ENCODE results near the gene TDP2.

Gene TDP2

GRCh38 chr6:24666641-24667377 lies at the start of gene TDP2, which contains the start of gene ACOT13:
TDP2 (minus strand) TSS chr6:24666899; CDS start chr6:24666862, 37 bp downstream.
ACOT13 (plus strand) TSS chr6:24667077; CDS start chr6:24667264, 187 bp downstream.
- DNase-seq: peak; percentile 97

GRCh38 chr6:24710519-24711303 lies 44.0 kb upstream of the TDP2 start:
- no peak for DNase-seq

- DNase-seq: no peak
Measured at GRCh38 chr6:24709014-24709711, 42.5 kb upstream of the TDP2 start.

GRCh38 chr6:24708612-24709011 lies 41.9 kb upstream of the TDP2 start:
- DNase-seq: no peak

- no peak for DNase-seq
Measured at GRCh38 chr6:24704468-24704867, 37.8 kb upstream of the TDP2 start.

GRCh38 chr6:24702720-24703282 lies 36.1 kb upstream of the TDP2 start:
- DNase-seq: no peak

- no peak for DNase-seq
Measured at GRCh38 chr6:24699521-24700359, 33.0 kb upstream of the TDP2 start.

- DNase-seq: no peak
Measured at GRCh38 chr6:24696097-24696496, 29.4 kb upstream of the TDP2 start.

- DNase-seq: peak; percentile 35
Measured at GRCh38 chr6:24695635-24696034, 28.9 kb upstream of the TDP2 start.

- no peak for DNase-seq
Measured at GRCh38 chr6:24694198-24694597, 27.5 kb upstream of the TDP2 start.

GRCh38 chr6:24692848-24693592 lies 26.3 kb upstream of the TDP2 start:
- no peak for DNase-seq

- DNase-seq: no peak
Measured at GRCh38 chr6:24692415-24692814, 25.7 kb upstream of the TDP2 start.

- DNase-seq: no peak
Measured at GRCh38 chr6:24692003-24692402, 25.3 kb upstream of the TDP2 start.

- DNase-seq: no peak
Measured at GRCh38 chr6:24691550-24691949, 24.9 kb upstream of the TDP2 start.

GRCh38 chr6:24690593-24690992 lies 23.9 kb upstream of the TDP2 start:
- DNase-seq: no peak

- DNase-seq: no peak
Measured at GRCh38 chr6:24689964-24690363, 23.3 kb upstream of the TDP2 start.

- no peak for DNase-seq
Measured at GRCh38 chr6:24686946-24687345, 20.2 kb upstream of the TDP2 start.

- DNase-seq: no peak
Measured at GRCh38 chr6:24686408-24686807, 19.7 kb upstream of the TDP2 start.

- DNase-seq: no peak
Measured at GRCh38 chr6:24683297-24684296, 16.9 kb upstream of the TDP2 start.

- DNase-seq: no peak
Measured at GRCh38 chr6:24680582-24680981, 13.9 kb upstream of the TDP2 start.
